Peyer's patch (tissue), 4 donors: Measurements from ENCODE around the gene PAAF1.

Source experiments
- CTCF ChIP-seq, 6 experiments: fragments of 450-650 bp in 4 of 6; fragments of 200-600 bp in 2 of 6; sonication (generic) in 1 of 6; IDR thresholded peaks; one replicate each; pipeline ENCODE4 v1.5.1; 2017 to 2019; ENCODE audit warnings: antibody characterized with exemption in 6 of 6, mild to moderate bottlenecking in 3 of 6, moderate library complexity in 1 of 6
- POLR2A ChIP-seq, 2 donors: fragments of 450-650 bp; IDR thresholded peaks; one replicate each; pipeline ENCODE4 v1.5.1; 2017; ENCODE audit warnings: antibody characterized with exemption in 2 of 2, mild to moderate bottlenecking in 2 of 2, moderate library complexity in 2 of 2

DNA sequence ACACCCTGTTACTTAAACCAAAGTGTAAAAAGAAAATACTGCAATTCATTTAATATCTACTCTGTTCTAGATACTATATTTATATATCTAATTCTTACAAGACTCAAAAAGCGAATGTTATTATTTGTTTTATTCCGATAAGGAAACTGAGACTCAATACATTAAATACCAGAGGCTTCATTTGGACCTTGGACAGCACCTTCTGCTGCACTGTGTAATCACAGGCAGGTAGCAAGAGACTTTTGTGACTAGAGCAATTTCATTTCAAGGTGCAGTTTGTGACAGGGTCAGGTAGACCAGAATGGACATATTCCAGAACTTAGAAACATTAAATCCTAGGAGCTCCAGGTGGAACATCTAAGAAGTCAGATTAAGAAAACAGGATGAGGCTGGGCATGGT, 52.6 kb downstream of the PAAF1 start:
- TF ChIP-seq CTCF (IDR thresholded peaks at IDR 0.05) (no peak), POLR2A (IDR thresholded peaks at IDR 0.05) (no peak)
